Left renal cortex interstitium (tissue), 4 donors: ENCODE results near the gene SALL1. TPM values are rescaled to one million over a fixed set of nuclear protein-coding genes. Genes with fewer than 3 reads are reported as not detected.

Source experiments
- DNase-seq, 4 donors: peaks; one replicate each; pipeline ENCODE4 v3.0.0-alpha.2; 2013; ENCODE audit warnings: low read depth in 4 of 4, low spot score in 2 of 4, missing footprints in 1 of 4
- polyA plus RNA-seq, 4 donors: library from polyadenylated mRNA; unstranded; fragments of 120-200 nt; gene quantifications; one replicate each; pipeline ENCODE4 v1.2.1, GENCODE V29; 2013; ENCODE audit not compliant: insufficient read length in 4 of 4

SALL1 gene
- 100 to 1,000 TPM in 3 of 4 donors, 10 to 100 TPM in 1; 94.7 to 140 (median 109) TPM for polyA plus RNA-seq

GRCh38 chr16:51150888-51151320, at the start of gene SALL1:
TSS of gene SALL1 (minus strand) at chr16:51151270. CDS start at chr16:51151241, 29 bp downstream.
- peak in 1 of 4 donors; percentile 11 for DNase-seq

GRCh38 chr16:51200793-51201192, 49.7 kb upstream of the SALL1 start:
- no peak for DNase-seq

- no peak for DNase-seq
These were observed 47.1 kb upstream of the SALL1 start for GRCh38 chr16:51197953-51198748.

GRCh38 chr16:51193879-51194278, 42.8 kb upstream of the SALL1 start:
- no peak for DNase-seq

GRCh38 chr16:51184702-51185433, 33.8 kb upstream of the SALL1 start:
- DNase-seq = no peak

- no peak for DNase-seq
These were observed 30.4 kb upstream of the SALL1 start for GRCh38 chr16:51181503-51181811.

- no peak for DNase-seq
These were observed 29.8 kb upstream of the SALL1 start for GRCh38 chr16:51180719-51181502.

- DNase-seq = no peak
These were observed 24.0 kb upstream of the SALL1 start for GRCh38 chr16:51175081-51175480.

- DNase-seq = no peak
These were observed 21.3 kb upstream of the SALL1 start for GRCh38 chr16:51172368-51172767.

GRCh38 chr16:51168755-51169154, 17.7 kb upstream of the SALL1 start:
- DNase-seq = no peak

GRCh38 chr16:51167170-51167895, 16.3 kb upstream of the SALL1 start:
- DNase-seq = no peak

- DNase-seq = no peak
These were observed 15.5 kb upstream of the SALL1 start for GRCh38 chr16:51166541-51166940.

GRCh38 chr16:51166091-51166490, 15.0 kb upstream of the SALL1 start:
- DNase-seq = no peak

GRCh38 chr16:51165043-51165442, 14.0 kb upstream of the SALL1 start:
- no peak for DNase-seq

GRCh38 chr16:51164574-51164973, 13.5 kb upstream of the SALL1 start:
- DNase-seq = no peak

GRCh38 chr16:51163894-51164566, 13.0 kb upstream of the SALL1 start:
- DNase-seq = no peak

- no peak for DNase-seq
These were observed 12.3 kb upstream of the SALL1 start for GRCh38 chr16:51163366-51163765.

- no peak for DNase-seq
These were observed 10.5 kb upstream of the SALL1 start for GRCh38 chr16:51161440-51162195.

- DNase-seq = no peak
These were observed 8.8 kb upstream of the SALL1 start for GRCh38 chr16:51159865-51160264.
